Islet precursor cell (in vitro differentiated cells): ENCODE results near the gene C19orf67.
A peak's percentile ranks its signal among the peaks of the same experiment; 100 is the strongest.

Experiments
- DNase-seq: peaks from one replicate; pipeline ENCODE4 v3.0.0-alpha.2; 2018

The C19orf67 gene

DNA sequence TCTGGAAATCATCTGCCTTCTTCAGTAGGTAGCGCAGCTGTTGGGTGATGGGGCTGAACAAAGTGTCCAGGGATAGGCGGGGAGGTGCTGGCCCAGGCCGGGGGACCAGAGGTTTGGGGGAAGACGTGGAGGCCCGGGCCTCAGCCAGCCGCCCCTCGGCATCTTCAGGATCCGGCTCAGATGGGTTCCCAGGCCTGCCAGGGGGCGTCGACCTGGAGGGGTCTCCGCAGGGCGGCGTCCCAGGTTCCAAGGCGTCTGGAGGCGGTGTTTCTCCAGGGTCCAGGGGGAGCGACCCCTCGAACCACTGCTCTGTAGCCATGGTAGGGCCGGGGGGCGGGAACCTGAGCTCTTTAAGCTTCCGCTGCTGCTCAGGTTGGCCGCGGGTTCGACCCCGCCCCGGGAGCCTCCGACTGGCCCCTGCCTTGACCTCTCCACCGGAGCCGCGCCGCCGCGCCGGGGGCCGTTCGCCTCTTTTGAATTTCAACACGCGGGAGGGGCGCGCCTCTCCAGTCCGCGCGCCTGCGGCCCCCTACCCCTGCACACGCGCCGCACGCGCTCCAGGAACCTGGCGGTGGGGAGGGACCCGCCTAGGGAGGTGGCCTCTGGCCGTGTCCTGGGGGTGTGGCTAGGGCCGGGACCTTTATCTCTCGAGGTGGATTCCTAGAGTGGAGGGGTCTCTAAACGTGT lies at the start of gene C19orf67:
Gene C19orf67, minus strand, starts transcription at position 475 of the 687 bp plus-strand sequence. Its CDS starts 156 bp downstream, at position 319.
- no peak for DNase-seq

DNA sequence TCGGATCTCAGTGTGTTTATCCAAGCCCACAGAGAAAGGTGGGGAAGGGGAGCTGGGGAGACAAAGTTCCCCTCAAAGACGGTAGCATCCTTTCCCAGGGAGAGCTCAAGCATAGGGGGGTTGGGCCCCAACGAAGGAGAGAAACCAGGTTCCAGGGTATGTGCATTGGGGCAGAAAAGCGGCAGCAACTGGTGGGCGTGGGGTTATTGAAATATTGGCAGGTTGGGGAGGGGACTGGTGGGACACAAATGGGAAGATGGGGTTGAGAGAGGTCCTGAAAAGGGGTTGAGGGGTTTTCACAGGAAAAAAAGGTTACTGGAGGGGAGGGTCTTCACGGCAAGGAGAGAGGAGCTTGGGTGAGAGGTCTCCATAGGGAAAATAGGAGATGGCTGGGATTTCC lies 49.8 kb upstream of the C19orf67 start:
- no peak for DNase-seq

DNA sequence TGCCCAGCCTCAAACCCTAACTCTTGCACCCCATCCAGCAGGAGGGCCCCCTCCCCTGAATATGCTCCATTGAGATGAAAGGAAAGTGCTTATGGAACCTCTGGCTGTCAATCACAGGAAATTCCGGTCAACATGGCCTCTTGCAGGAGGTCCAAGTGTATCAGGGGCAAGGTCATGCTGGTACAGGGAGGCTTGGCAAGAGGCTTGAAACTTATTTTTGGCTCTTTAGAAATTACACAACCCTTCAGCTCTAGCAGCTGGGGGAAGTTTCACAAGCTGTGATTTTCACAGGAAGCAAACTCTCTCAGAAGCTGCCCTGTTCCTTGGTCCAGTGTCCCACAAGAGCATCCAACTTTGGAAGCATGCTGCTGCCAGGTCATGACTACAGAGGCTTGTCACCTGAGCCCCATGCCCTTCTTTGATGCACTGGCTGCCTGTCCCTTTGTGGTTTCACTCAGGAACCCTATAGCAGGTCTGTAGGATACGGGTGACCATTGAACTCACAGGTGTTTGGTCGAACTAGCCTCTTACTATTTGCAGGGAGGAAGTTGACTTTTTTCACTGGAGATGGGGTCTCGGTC lies 42.4 kb upstream of the C19orf67 start:
- DNase-seq, result no peak

DNA sequence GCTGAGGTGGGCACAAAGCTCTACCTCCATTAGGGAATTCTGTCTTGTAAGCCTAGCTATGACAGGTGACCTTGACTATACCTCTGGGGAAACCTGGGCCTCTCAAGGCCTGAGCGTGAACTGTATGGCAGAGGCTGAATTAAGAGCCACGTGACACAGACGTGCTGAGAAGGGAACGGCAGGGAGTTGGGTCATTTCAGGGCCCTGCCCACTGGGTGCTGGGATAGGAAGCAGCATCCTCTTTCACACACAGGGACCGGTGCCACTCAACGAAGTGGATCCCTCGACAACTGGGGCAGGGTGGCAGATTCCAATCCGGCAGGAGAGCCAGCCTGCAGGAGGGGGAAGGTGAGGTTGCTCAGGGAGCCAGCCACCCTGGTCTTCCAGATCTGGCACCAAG lies 41.6 kb upstream of the C19orf67 start:
- DNase-seq, result no peak

- no peak for DNase-seq
Measured at GRCh38 chr19:14122924-14123323, 37.3 kb upstream of the C19orf67 start.

- DNase-seq, result no peak
Measured at GRCh38 chr19:14120497-14120780, 34.9 kb upstream of the C19orf67 start.

DNA sequence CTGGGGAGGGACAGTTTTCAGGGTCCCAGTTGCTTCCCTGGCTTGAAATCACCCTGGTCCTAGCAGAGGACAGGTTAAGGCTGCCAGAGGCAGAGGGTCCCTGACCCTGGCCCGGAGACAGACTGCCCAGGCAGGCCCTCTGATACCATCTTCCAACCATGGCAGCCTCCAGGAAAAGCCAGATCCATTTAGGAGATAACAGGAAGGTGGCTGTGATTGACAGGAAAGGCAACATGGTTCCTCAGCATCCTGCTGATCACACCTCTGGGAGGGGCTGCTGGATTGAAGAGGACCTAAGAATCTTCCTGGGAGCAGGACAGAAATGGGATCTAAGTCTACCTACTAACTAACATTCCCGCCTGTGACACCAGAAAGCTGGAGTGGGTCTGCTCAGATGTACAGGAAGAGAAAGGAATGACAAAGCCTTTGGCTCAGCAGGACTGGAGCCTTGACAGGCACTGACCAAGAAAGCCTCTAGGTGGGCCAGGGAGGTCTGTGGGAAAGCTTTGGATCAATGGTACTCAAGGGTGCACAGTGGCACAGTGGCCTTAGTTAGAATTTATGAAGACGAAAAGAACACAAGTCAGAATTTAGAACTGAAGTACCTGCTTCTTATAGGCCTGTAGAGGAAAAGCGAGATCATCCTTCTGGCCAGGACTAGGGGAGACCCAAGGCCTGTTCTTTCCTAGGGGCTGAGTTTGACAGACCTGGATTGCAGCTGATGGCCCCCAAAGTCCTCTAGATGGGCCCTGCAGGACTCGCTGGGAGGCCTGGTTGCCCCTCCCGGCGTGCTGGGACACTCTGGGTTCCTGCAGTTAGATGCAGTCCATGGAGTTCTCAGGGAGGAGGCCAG lies 34.3 kb upstream of the C19orf67 start:
- no peak for DNase-seq

- DNase-seq, result no peak
Measured at GRCh38 chr19:14119146-14119545, 33.6 kb upstream of the C19orf67 start.

GRCh38 chr19:14118165-14119051 lies 32.8 kb upstream of the C19orf67 start:
- peak; percentile 55 for DNase-seq

DNA sequence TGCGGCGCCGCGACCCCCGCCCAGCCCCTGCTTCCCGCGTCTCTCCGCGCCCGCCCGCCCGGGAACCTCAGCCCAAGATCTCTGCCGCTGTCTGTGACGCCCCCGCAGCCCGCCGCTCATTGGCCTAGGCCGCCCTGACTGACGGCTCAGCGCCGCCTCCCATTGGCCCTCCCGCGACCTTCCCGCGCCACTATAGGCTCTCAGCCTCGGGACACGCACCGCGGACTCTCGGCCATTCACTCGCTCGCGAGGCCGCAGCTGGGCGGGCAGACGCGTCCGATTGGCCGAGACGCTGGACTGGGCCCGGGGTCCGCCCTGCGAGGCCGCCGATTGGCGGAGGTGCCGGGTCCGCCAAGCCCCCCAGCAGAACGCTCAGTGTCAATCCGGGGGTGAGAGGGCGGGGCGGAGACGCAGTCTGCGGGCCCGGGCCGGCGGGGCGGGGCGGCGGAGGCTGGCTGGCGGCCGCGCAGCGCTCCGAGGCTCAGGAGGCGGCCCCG lies 32.1 kb upstream of the C19orf67 start, which contains the start of gene PRKACA:
Gene PRKACA, minus strand, starts transcription at position 95 of the 497 bp plus-strand sequence. CDS start 215 bp downstream, outside the sequence.
- DNase-seq, result peak; percentile 100

GRCh38 chr19:14116918-14117578 lies 31.5 kb upstream of the C19orf67 start:
- DNase-seq, result no peak

GRCh38 chr19:14116525-14116917 lies 30.9 kb upstream of the C19orf67 start:
- no peak for DNase-seq

GRCh38 chr19:14115756-14116155 lies 30.2 kb upstream of the C19orf67 start:
- DNase-seq, result no peak

- peak; percentile 69 for DNase-seq
Measured at GRCh38 chr19:14114854-14115253, 29.3 kb upstream of the C19orf67 start.

- no peak for DNase-seq
Measured at GRCh38 chr19:14114439-14114838, 28.9 kb upstream of the C19orf67 start.

DNA sequence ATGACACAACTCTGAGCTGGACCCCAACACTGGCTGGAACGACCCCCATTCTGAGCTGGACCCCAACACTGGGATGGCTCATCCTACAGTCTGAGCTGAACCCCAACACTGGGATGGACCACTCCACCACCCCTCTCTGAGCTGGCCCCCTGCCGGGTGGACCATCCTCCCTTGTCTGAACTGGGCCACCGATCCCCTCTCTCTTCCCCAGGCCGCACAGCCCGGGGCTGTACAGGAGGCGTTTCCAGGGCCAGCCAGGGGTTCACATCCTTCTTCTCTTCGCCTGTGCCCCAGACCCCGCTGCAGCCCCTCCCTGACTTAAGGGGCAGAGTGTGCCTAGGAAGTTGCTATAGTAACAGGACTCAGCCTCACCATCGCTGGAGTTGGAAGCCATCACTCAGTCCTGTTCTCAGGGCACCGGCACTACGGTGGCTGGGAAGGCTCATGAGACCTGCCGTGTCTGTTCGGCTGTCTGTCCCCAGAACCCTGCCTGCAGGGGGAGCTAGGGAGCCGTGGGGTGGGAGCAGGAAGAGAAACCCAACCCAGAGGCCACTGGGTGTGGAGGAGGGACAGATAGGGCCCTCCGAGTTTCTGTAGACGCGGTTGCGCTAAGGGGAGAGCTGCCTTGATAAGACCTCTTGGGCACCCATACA lies 28.3 kb upstream of the C19orf67 start:
- no peak for DNase-seq

GRCh38 chr19:14112809-14113385 lies 27.3 kb upstream of the C19orf67 start:
- DNase-seq, result no peak

DNA sequence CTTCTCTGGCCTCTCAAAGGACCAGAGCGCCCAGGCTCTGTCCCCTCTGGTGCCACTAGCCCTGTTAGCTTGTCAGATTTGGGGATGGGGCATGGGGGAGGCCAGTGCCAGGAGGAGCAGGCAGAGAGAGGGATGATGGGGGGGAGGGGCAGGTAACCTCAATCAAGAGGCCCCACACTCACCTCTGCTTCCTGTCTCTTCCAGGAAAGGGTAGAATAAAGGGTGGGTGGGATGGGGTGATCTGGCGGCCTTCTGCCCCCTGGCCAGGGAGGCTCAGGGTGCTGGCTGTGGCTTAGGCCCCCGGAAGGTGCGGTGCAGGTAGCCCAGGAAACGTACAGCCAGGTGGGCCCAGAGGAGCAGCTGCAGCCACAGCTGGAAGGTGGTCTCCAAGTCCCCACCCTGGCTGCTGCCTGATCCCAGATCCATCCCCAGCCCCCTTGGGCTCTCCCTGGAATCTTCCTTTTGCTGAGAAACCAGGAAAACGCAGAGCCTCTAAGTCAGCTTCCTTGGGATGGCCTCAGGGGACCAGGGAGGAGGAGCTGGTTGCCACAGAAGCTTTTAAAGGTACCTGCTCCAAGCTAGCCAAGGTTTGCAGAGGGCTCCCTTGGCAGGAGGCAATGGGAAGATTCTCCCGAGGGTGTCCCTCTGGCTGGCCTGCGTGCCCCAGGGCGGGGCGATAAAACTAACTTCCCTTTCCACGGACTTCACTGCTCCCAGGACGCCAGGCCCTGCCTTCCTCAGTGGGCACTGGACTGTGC lies 26.6 kb upstream of the C19orf67 start:
- no peak for DNase-seq

GRCh38 chr19:14111486-14111885 lies 25.9 kb upstream of the C19orf67 start:
- DNase-seq, result no peak

GRCh38 chr19:14110650-14111049 lies 25.1 kb upstream of the C19orf67 start:
- no peak for DNase-seq
